IMR-90 (cell line): ENCODE measurements around the gene MAN1C1. TPM values are rescaled to one million over a fixed set of nuclear protein-coding genes. Genes with fewer than 3 reads are reported as not detected.

Experiments used
- ATAC-seq: fragments of 200-7000 bp; cut with Tn5 transposase; 2 replicates; pipeline ENCODE4 v1.9.1; 2020; ENCODE audit warnings: low read depth, mild to moderate bottlenecking, moderate library complexity
- BruUV-seq: library from RNA; stranded (reverse); fragments of 400-500 nt; replicated peaks from 2 replicates; lab custom pipeline; 2021; lab: Mats Ljungman, UMichigan
- CTCF ChIA-PET: fragments of 300-600 bp; formaldehyde crosslinking; extraction: SDS; loops from one replicate; lab custom pipeline; 2021; ENCODE audit warnings: antibody characterized with exemption; lab: Yijun Ruan, JAX
- POLR2A ChIA-PET: fragments of 300-600 bp; sonication (Branson Sonifier 250); formaldehyde crosslinking; loops from one replicate; lab custom pipeline; 2022; ENCODE audit warnings: antibody characterized with exemption; ENCODE audit not compliant: unreplicated experiment; lab: Charles Lee
- DNase-seq: peaks from one replicate; pipeline ENCODE4 v3.0.0; 2013
- H2AFZ ChIP-seq: replicated peaks from 2 replicates; pipeline ENCODE3; 2013; ENCODE audit warnings: low read length, mild to moderate bottlenecking; ENCODE audit not compliant: poor library complexity
- H2AK5ac ChIP-seq: 2 replicates; pipeline ENCODE4 v1.6.1; 2013; ENCODE audit warnings: low read depth, low read length, inconsistent platforms
- H2AK9ac ChIP-seq: replicated peaks from 2 replicates; pipeline ENCODE3; 2013; ENCODE audit warnings: mild to moderate bottlenecking, low read depth, low read length, moderate library complexity; ENCODE audit not compliant: poor library complexity
- H2BK120ac ChIP-seq: 2 replicates; pipeline ENCODE4 v1.6.1; 2013; ENCODE audit warnings: low read depth, low read length, inconsistent platforms
- H2BK15ac ChIP-seq: 3 replicates; pipeline ENCODE4 v1.6.1; 2013; ENCODE audit warnings: low read depth, low read length, inconsistent platforms
- H2BK20ac ChIP-seq: 2 replicates; pipeline ENCODE4 v1.6.1; 2013; ENCODE audit warnings: low read depth, mild to moderate bottlenecking, inconsistent platforms, low read length, moderate library complexity
- H2BK5ac ChIP-seq: 2 replicates; pipeline ENCODE4 v1.6.1; 2013; ENCODE audit warnings: mild to moderate bottlenecking, low read depth, low read length, inconsistent platforms; ENCODE audit not compliant: poor library complexity, severe bottlenecking
- H3K14ac ChIP-seq: replicated peaks from 2 replicates; pipeline ENCODE4 v1.6.1; 2013; ENCODE audit warnings: low read depth, low read length, inconsistent platforms
- H3K18ac ChIP-seq: 2 replicates; pipeline ENCODE4 v1.6.1; 2013; ENCODE audit warnings: low read depth, low read length, control low read depth
- H3K23ac ChIP-seq: 2 replicates; pipeline ENCODE4 v1.6.1; 2013; ENCODE audit warnings: low read depth, low read length, inconsistent platforms
- H3K27ac ChIP-seq: 2 replicates; pipeline ENCODE4 v1.5.1; 2013; ENCODE audit warnings: mild to moderate bottlenecking, control low read depth, low read length; ENCODE audit not compliant: insufficient read depth
- H3K27me3 ChIP-seq: 2 replicates; pipeline ENCODE4 v1.6.1; 2013; ENCODE audit warnings: low read length; ENCODE audit not compliant: control insufficient read depth, insufficient read depth
- H3K36me3 ChIP-seq: 2 replicates; pipeline ENCODE4 v1.6.1; 2013; ENCODE audit warnings: low read length, mixed read lengths; ENCODE audit not compliant: control insufficient read depth, insufficient read depth
- H3K4ac ChIP-seq: 2 replicates; pipeline ENCODE4 v1.6.1; 2013; ENCODE audit warnings: low read depth, low read length, inconsistent platforms
- H3K4me1 ChIP-seq: 2 replicates; pipeline ENCODE4 v1.6.1; 2013; ENCODE audit warnings: low read length, mixed read lengths; ENCODE audit not compliant: control insufficient read depth, insufficient read depth
- H3K4me2 ChIP-seq: 2 replicates; pipeline ENCODE4 v1.6.1; 2013; ENCODE audit warnings: low read depth, mild to moderate bottlenecking, control low read depth, low read length, moderate library complexity
- H3K4me3 ChIP-seq: 2 replicates; pipeline ENCODE4 v1.5.1; 2013; ENCODE audit warnings: low read depth, mild to moderate bottlenecking, control low read depth, low read length, moderate library complexity; ENCODE audit not compliant: insufficient read depth
- H3K56ac ChIP-seq: 2 replicates; pipeline ENCODE4 v1.6.1; 2013; ENCODE audit warnings: low read length, inconsistent platforms; ENCODE audit not compliant: insufficient read depth; ENCODE audit errors: extremely low read depth
- H3K79me1 ChIP-seq, 2 experiments: 2 replicates each; pipeline ENCODE4 v1.6.1; 2013; ENCODE audit warnings: low read length in 2 of 2, inconsistent platforms in 1 of 2, low read depth in 1 of 2
- H3K9ac ChIP-seq: 2 replicates; pipeline ENCODE4 v1.6.1; 2013; ENCODE audit warnings: low read depth, low read length, control low read depth
- H3K9me1 ChIP-seq: 2 replicates; pipeline ENCODE4 v1.6.1; 2013; ENCODE audit warnings: low read length, inconsistent platforms; ENCODE audit not compliant: insufficient read depth
- H3K9me3 ChIP-seq: 2 replicates; pipeline ENCODE4 v1.6.1; 2013; ENCODE audit warnings: low read length; ENCODE audit not compliant: control insufficient read depth, insufficient read depth
- H4K20me1 ChIP-seq: 2 replicates; pipeline ENCODE4 v1.6.1; 2013; ENCODE audit warnings: low read length, inconsistent platforms; ENCODE audit not compliant: insufficient read depth
- H4K5ac ChIP-seq: 2 replicates; pipeline ENCODE4 v1.6.1; 2013; ENCODE audit warnings: mild to moderate bottlenecking, low read depth, low read length, control low read depth
- H4K8ac ChIP-seq, 2 experiments: 2 replicates each; pipeline ENCODE4 v1.6.1; 2013; ENCODE audit warnings: low read depth in 2 of 2, low read length in 2 of 2, control low read depth in 1 of 2, inconsistent platforms in 1 of 2
- H4K91ac ChIP-seq: 2 replicates; pipeline ENCODE4 v1.6.1; 2013; ENCODE audit warnings: low read depth, low read length, inconsistent platforms; ENCODE audit not compliant: insufficient read depth
- CEBPB ChIP-seq: IDR thresholded peaks from 2 replicates; pipeline ENCODE4 v1.6.1; 2012; ENCODE audit warnings: low read depth, low read length, improper control_type of control experiment
- MAFK ChIP-seq: IDR thresholded peaks from 2 replicates; pipeline ENCODE4 v1.6.1; 2012; ENCODE audit warnings: low read depth, low read length, improper control_type of control experiment
- MXI1 ChIP-seq: IDR thresholded peaks from 2 replicates; pipeline ENCODE4 v1.6.1; 2012; ENCODE audit warnings: low read depth, mild to moderate bottlenecking, low read length, moderate library complexity, borderline replicate concordance
- POLR2A ChIP-seq: IDR thresholded peaks from 2 replicates; pipeline ENCODE4 v1.6.1; 2012; ENCODE audit warnings: mild to moderate bottlenecking, low read depth, low read length
- WGBS, 2 experiments: methylation state at CpG; one replicate each; pipeline versions ENCODE4 v1.1.5 to v1.1.7; 2013; ENCODE audit warnings: missing lambda C conversion rate in 2 of 2; ENCODE audit not compliant: insufficient read length in 1 of 2; ENCODE audit errors: extremely low coverage in 2 of 2; 5-methylcytosine and 5-hydroxymethylcytosine counted together
- dilution Hi-C: fragments of 300-500 bp; cut with HindIII; formaldehyde crosslinking; loops from one replicate; pipeline ENCODE4 v1.14.3; 2018; ENCODE audit warnings: low sequenced_read_pairs; ENCODE audit not compliant: unreplicated experiment
- in situ Hi-C: fragments of 300-500 bp; cut with MboI; formaldehyde crosslinking; loops from 3 replicates; pipeline ENCODE4 v1.14.3; 2019; ENCODE audit warnings: low sequenced_read_pairs, inconsistent platforms, mixed read lengths
- intact Hi-C: fragments of 100-400 bp; cut with micrococcal nuclease; formaldehyde crosslinking; loops from 2 replicates; pipeline ENCODE4 v1.10.0; 2022
- polyA plus RNA-seq, 3 experiments: library from polyadenylated mRNA; depleted of rRNA; stranded (reverse); fragments of >200 nt; gene quantifications; 2 replicates each; pipeline ENCODE4 v1.2.3, GENCODE V29; 2012; ENCODE audit warnings: low replicate concordance in 1 of 3
- total RNA-seq: library from RNA; depleted of rRNA; stranded (reverse); fragments of >200 nt; gene quantifications from 2 replicates; pipeline ENCODE4 v1.2.3, GENCODE V29; 2012

Gene MAN1C1
- total and polyA plus RNA-seq, 2 of the 4 experiments (the other 2 are of a cell fraction), result 3.2 to 11.3 TPM

DNA sequence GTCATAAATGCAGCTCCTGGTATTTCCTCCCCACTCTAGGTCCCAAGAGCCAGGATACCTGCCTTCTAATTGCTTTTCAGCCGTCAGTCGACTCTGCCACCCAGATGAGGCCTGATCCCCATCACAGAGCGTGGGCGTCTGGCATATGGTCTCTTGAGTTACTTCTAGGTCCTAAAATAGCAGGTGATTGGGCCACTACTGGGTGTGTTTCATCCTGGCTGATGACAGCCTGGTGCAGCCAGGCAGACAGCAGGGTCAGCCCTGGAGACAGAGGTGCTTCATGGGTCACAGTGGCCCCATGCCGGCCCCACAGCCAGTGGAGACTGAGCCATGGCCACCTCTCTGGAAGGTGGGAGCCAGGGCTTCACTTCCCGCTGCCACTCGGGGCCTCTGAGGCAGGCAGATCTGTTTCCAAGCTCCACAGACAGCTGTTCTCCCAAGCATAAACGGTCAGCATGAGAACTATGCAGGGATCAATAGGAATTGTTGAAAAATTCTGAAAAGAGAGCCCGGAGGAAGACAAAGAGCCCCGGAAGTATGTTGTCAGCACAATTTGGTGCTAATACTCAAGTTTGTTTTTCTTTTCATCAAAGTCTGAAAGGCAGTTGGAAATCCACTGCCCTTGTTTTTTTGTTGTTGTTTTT, 83.0 kb downstream of the MAN1C1 start:
- H4K5ac ChIP-seq, result peak overlapping the region; percentile 82
- H4K8ac ChIP-seq, result peak overlapping the region; percentile 76 to 77
- dilution Hi-C loops (no loop called here), in situ Hi-C loops (no loop called here), intact Hi-C loops (no loop called here)
- peak overlapping the region; percentile 80 for H2AFZ ChIP-seq
- peak overlapping the region; percentile 63 for H2AK9ac ChIP-seq
- WGBS, 2 experiments, result 20% methylated on average over 2 of the region's 10 CpGs; no CpG with 5 or more reads in 1 of the 2 experiments
- H4K20me1 ChIP-seq, result no peaks in the 10 kb centered on the region
- H3K4me3 ChIP-seq, result no peak overlapping the region
- no TSS peak for BruUV-seq
- H3K18ac ChIP-seq, result peak overlapping the region; percentile 69
- H3K36me3 ChIP-seq, result no peaks in the 10 kb centered on the region
- H3K14ac ChIP-seq, result peak overlapping the region; percentile 81
- peaks cover 31% of the 10 kb centered on the region for H3K9me1 ChIP-seq
- H3K4me2 ChIP-seq, result no peak overlapping the region
- POLR2A ChIA-PET, result no interaction called here
- H3K4ac ChIP-seq, result peak overlapping the region; percentile 88
- TF ChIP-seq CEBPB (no peak), POLR2A (no peak), MXI1 (no peak), MAFK (peak; percentile 42)
- peak overlapping the region; percentile 52 for H3K23ac ChIP-seq
- DNase-seq (no peak), ATAC-seq (no peak)
- peak overlapping the region; percentile 90 for H2BK120ac ChIP-seq
- peaks cover 47% of the 10 kb centered on the region for H3K4me1 ChIP-seq
- peak overlapping the region; percentile 77 for H2BK20ac ChIP-seq
- peak overlapping the region; percentile 27; the same call in 1 of the 2 replicates for H3K56ac ChIP-seq
- CTCF ChIA-PET, result no interaction called here
- no peaks in the 10 kb centered on the region for H3K27me3 ChIP-seq
- H4K91ac ChIP-seq, result peak overlapping the region; percentile 67
- H3K9ac ChIP-seq, result peak overlapping the region; percentile 22
- peak overlapping the region; percentile 96 for H3K27ac ChIP-seq
- peak overlapping the region; percentile 81; the same call in 2 of the 3 replicates for H2BK15ac ChIP-seq
- H3K79me1 ChIP-seq, result peaks cover 0 to 34% of the 10 kb centered on the region in 2 experiments; a peak in 2 of 4 replicates
- peak overlapping the region; percentile 89 for H2BK5ac ChIP-seq
- H3K9me3 ChIP-seq, result no peaks in the 10 kb centered on the region
- H2AK5ac ChIP-seq, result peak overlapping the region; percentile 91
